NCI-H2227 treated with DMSO at 0.1 percent for 48 hours (cell line): ENCODE measurements around the gene OR51B5.
"Not testable (repeated sequence)": the region's sequence is repeated elsewhere in the genome, so short reads cannot be mapped to it uniquely, and the experiment has no call there.

Experiments
- DNase-seq: peaks from one replicate; lab custom pipeline; 2025; lab: John Stamatoyannopoulos, UW

The OR51B5 gene

DNA sequence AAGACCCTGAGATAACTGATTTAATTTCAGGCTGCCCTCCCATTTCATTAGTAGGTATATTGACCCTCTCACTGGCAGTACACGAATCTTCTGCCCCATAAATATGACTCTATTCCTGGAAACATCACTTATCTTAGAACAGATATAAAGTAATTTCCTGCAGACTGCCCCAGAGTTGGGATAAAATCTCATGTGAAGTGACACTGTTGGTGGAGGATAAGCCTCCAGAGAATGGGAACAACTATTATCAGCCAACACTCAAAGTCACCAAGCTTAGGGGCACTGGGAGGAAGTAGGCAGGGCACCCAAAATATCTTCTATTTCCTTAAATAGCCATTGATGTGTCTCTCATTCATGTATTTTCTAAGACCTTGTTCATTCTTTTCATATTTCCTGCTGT, 8.2 kb downstream of the OR51B5 start:
- no peak for DNase-seq

- DNase-seq = no peak
Measured at GRCh38 chr11:5324197-5324596, 19.1 kb downstream of the OR51B5 start, which contains the start of gene OR51B2. OR51B2 (minus strand) TSS chr11:5324297; CDS start chr11:5324297, 0 bp downstream.

GRCh38 chr11:5317292-5317691, 26.0 kb downstream of the OR51B5 start:
- no peak for DNase-seq

GRCh38 chr11:5313326-5314023, 29.8 kb downstream of the OR51B5 start:
- DNase-seq = not testable (repeated sequence)

DNA sequence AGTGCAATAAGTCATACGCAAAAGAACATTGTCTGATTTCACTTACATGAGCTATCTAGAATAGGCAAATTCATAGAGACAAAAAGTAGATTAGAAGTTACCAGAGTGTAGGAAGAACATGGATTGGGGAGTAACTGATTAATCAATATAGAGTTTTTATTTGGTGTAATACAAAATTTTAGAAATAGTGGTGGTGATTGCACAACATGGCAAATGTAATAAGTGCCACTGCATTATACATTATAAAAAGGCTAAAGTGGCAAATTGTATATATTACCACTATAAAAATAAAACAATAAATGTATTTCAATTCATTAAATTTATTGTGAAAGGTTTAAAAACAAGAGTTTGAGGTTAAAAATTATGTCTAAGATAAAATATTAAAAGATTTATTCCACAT, 32.9 kb downstream of the OR51B5 start:
- no peak for DNase-seq

DNA sequence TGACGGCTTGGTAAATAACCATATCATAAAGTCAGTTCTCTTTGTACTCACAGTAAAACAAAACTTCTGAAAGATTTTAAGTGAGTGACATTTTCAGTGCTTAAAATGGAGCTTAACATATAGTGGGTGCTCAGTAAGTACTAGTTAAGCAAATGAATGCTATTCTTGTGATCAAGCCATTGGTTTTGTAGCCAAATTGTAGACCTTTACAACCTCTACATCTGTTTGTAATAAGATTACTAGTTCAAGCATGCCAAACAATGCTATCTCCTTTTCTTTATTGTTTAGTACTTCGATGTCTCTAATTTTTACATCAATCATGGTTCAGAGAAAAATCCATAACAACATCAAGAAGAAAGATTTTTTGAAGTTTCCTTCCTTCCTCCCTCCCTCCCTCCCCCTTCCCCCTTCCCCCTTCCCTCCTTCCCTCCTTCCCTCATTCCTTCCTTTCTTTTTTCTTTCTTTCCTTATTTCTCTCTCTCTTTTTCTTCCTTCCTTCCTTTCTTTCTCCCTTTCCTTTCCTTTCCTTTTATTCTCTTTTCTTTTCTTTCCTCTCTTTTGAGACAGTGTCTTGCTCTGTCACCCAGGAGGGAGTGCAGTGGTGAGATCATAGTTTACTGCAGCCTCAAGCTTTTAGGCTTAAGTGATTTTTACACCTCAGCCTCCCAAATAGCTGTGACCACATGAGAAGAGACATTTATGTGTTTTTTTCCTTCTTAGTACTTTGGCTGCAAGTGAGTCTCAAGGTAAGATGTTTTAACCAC, 35.9 kb downstream of the OR51B5 start:
- DNase-seq = no peak

- no peak for DNase-seq
Measured at GRCh38 chr11:5304046-5304445, 39.3 kb downstream of the OR51B5 start.

DNA sequence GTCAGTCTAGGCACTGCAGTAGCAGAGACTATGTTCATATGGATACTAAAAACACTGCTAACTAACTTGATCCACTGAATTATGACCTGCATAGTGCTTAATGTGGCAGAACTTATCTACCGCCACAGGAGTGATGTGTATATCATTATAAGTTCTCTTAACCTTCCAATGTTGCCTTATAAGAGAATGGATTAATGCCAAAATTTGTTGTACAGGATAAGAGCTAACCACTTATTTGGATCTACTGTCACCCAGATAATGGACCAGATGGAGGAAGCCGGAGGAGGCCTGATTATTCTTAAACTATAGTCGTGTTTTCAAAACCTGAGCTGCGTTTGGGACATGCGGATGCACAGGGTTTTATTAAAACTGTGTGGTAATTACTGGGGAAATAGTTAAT, 39.7 kb downstream of the OR51B5 start:
- DNase-seq = no peak

- DNase-seq = no peak
Measured at GRCh38 chr11:5301846-5302245, 41.5 kb downstream of the OR51B5 start, which contains the start of gene OR51B4. OR51B4 (minus strand) TSS chr11:5301946; CDS start chr11:5301946, 0 bp downstream.

DNA sequence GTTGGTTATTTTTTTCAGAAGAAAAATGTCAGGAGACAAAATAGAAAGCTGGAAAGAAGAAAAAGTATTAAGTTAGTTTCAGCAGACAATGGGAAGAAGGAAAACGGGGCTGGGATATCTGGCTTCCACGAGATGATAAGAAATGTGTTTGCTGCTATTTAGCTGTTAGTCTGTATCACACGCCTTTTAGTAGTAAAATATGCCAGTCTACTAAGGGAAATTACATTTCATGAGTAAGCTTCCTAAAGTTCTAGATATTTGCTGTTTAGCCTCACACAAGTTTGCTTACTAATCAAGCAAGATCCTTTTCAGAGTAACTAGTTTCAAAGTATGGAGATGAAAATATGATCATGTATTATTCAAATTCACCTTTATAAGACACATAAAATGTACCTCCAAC, 43.1 kb downstream of the OR51B5 start:
- DNase-seq = no peak

DNA sequence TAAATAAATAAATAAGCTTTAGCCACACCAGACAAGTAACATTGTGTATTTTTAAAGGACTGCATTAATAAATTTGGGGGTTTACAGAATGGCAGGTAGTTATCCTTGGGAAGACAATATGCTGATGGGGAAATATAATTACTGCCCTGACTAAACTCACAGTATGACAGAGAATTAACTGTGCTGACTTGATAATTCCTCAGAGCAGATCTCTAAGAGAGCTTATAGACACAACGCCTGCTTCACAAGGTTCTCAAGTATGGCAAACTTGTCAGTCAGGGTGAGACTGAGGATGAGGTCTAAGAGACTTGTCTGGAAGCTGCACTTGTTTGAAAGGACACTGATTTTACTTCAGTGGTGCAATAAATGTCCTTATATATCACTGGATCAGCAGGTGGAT, 44.9 kb downstream of the OR51B5 start:
- DNase-seq = no peak

DNA sequence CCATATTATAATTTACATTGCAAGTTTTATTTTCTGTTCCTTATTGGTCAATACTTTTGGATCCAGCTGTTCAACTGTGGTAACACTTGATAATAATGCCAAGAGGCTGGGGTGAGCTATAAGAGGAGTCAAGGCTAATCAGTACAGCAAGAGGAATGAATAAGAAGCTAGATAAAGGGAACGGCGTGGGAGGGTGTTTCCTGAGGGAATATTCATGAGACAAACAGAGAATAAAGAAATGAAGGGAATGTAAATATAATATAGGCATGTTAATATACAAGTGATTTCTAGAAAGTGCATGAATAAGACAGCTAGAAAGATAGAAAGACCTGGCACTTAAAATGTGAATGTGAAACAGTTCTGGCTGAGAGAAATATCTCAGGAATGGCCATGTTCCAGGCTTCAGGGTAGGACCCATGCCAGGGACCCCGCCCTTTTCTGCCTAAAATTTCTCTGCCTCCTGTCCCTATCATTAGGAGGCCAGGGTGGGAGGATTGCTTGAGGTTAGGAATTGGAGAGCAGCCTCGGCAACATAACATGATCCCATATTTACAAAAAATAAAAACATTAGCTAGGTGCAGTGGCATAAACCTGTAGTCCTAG, 45.5 kb downstream of the OR51B5 start:
- no peak for DNase-seq

DNA sequence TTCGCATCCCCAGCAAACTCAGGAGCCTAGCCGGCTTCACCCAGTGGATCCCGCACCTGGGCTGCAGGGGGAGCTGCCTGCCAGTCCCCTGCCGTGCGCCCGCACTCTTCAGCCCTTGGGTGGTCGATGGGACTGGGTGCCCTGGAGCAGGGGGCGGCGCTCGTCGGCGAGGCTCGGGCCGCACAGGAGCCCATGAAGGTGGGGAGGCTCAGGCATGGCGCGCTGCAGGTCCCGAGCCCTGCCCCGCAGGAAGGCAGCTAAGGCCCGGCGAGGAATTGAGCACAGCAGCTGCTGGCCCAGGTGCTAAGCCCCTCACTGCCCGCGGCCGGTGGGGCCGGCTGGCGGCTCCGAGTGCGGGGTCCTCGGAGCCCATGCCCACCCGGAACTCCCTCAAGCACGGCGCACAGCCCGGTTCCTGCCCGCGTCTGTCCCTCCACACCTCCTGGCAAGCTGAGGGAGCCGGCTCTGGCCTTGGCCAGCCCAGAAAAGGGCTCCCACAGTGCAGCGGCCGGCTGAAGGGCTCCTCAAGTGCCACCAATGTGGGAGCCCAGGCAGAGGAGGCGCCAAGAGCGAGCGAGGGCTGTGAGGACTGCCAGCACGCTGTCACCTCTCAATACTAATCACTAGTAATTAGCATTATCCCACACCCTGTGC, 48.9 kb downstream of the OR51B5 start:
- not testable (repeated sequence) for DNase-seq

- no peak for DNase-seq
Measured at GRCh38 chr11:5293028-5293427, 50.3 kb downstream of the OR51B5 start.
